Karpas-422 (cell line): ENCODE results near the gene LRIG2. TPM values are rescaled to one million over a fixed set of nuclear protein-coding genes. Genes with fewer than 3 reads are reported as not detected.

Source experiments
- DNase-seq: peaks from one replicate; pipeline ENCODE4 v3.0.0-alpha.2; 2015
- H2AFZ ChIP-seq: fragments of 200-600 bp; sonication (generic); 2 replicates; pipeline ENCODE4 v1.6.1; 2014; ENCODE audit warnings: antibody characterized with exemption, low read length, mixed read lengths
- H3K27ac ChIP-seq: fragments of 200-600 bp; sonication (generic); 2 replicates; pipeline ENCODE4 v1.5.1; 2014; ENCODE audit warnings: mild to moderate bottlenecking, low read length, moderate library complexity
- H3K27me3 ChIP-seq: fragments of 200-600 bp; sonication (generic); 2 replicates; pipeline ENCODE4 v1.6.1; 2014; ENCODE audit warnings: low read length, mixed read lengths
- H3K36me3 ChIP-seq: fragments of 200-600 bp; sonication (generic); 2 replicates; pipeline ENCODE4 v1.6.1; 2014; ENCODE audit warnings: low read length, mixed read lengths; ENCODE audit not compliant: insufficient read depth
- H3K4me1 ChIP-seq: fragments of 200-600 bp; sonication (generic); 2 replicates; pipeline ENCODE4 v1.6.1; 2014; ENCODE audit warnings: mild to moderate bottlenecking, low read length, mixed read lengths
- H3K4me2 ChIP-seq: fragments of 200-600 bp; sonication (generic); 2 replicates; pipeline ENCODE4 v1.6.1; 2014; ENCODE audit warnings: low read length, low read depth, mild to moderate bottlenecking; ENCODE audit not compliant: poor library complexity, severe bottlenecking
- H3K4me3 ChIP-seq: fragments of 200-600 bp; sonication (generic); 2 replicates; pipeline ENCODE4 v1.5.1; 2014; ENCODE audit warnings: mild to moderate bottlenecking, antibody characterized with exemption, low read length, mixed read lengths
- H3K79me2 ChIP-seq: fragments of 200-600 bp; sonication (generic); 2 replicates; pipeline ENCODE4 v1.6.1; 2014; ENCODE audit warnings: mild to moderate bottlenecking, low read length, mixed read lengths
- H3K9ac ChIP-seq: fragments of 200-600 bp; sonication (generic); 2 replicates; pipeline ENCODE4 v1.6.0; 2014; ENCODE audit warnings: low read length
- H3K9me2 ChIP-seq: fragments of 200-600 bp; sonication (generic), shearing (Covaris generic); replicated peaks from 2 replicates; pipeline ENCODE4 v1.6.0; 2014; ENCODE audit warnings: mild to moderate bottlenecking, low read length, moderate library complexity; ENCODE audit not compliant: insufficient read depth
- H3K9me3 ChIP-seq: fragments of 300-700, 200-600 bp; sonication (generic); 2 replicates; pipeline ENCODE4 v1.6.1; 2014; ENCODE audit warnings: low read length, mixed read lengths
- H4K20me1 ChIP-seq: fragments of 200-600 bp; sonication (generic); 2 replicates; pipeline ENCODE4 v1.6.1; 2014; ENCODE audit warnings: mild to moderate bottlenecking, antibody characterized with exemption, low read length, low read depth; ENCODE audit not compliant: insufficient read depth
- total RNA-seq: library from RNA; depleted of rRNA; stranded (reverse); fragments of >200 nt; shearing (Covaris generic); gene quantifications from 2 replicates; pipeline ENCODE4 v1.2.3, GENCODE V29; 2014; ENCODE audit warnings: low replicate concordance

The LRIG2 gene
- total RNA-seq, 1 experiment from 2014 or later: 23.2 TPM

DNA sequence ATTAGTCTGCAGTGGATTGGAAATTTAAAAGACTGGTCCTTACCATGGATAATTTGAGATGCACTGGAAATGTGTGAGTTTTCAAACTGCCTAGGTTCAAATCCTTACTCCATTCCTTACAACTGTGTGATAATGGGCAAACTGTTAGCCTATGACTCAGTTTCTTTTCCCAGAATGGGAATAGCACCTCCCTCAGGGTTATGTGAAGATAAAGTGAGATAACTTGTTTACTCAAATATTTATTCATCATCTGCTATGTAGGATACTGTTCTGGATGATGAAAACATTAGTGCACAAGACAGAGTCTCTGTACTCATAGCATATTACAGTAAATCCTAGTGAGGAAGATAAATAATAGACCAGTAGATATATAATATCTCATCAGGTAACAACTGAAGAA, 28.6 kb downstream of the LRIG2 start:
- Histone ChIP-seq H2AFZ (no peak overlapping the region), H4K20me1 (0 out of 2 replicates have a peak, but pooled peaks cover 7% of the 10 kb centered on the region), H3K27ac (no peak overlapping the region), H3K27me3 (no peaks in the 10 kb centered on the region), H3K4me2 (no peak overlapping the region), H3K4me3 (no peak overlapping the region), H3K79me2 (peaks cover 9% of the 10 kb centered on the region), H3K9ac (no peak overlapping the region), H3K9me3 (no peaks in the 10 kb centered on the region), H3K4me1 (peaks cover 3% of the 10 kb centered on the region; the same call in 1 of the 2 replicates), H3K9me2 (no peaks in the 10 kb centered on the region), H3K36me3 (peaks cover 46% of the 10 kb centered on the region)
- no peak for DNase-seq

GRCh38 chr1:113103048-113103447, 30.1 kb downstream of the LRIG2 start:
- Histone ChIP-seq H3K27me3 (no peaks in the 10 kb centered on the region), H3K4me3 (no peak overlapping the region), H3K9ac (no peak overlapping the region), H3K9me3 (no peaks in the 10 kb centered on the region), H3K4me1 (peaks cover 3% of the 10 kb centered on the region; the same call in 1 of the 2 replicates), H3K36me3 (peaks cover 48% of the 10 kb centered on the region), H3K27ac (no peak overlapping the region), H4K20me1 (0 out of 2 replicates have a peak, but pooled peaks cover 7% of the 10 kb centered on the region), H3K79me2 (peaks cover 9% of the 10 kb centered on the region; the same call in 1 of the 2 replicates), H2AFZ (no peak overlapping the region), H3K9me2 (no peaks in the 10 kb centered on the region), H3K4me2 (no peak overlapping the region)
- DNase-seq: no peak

DNA sequence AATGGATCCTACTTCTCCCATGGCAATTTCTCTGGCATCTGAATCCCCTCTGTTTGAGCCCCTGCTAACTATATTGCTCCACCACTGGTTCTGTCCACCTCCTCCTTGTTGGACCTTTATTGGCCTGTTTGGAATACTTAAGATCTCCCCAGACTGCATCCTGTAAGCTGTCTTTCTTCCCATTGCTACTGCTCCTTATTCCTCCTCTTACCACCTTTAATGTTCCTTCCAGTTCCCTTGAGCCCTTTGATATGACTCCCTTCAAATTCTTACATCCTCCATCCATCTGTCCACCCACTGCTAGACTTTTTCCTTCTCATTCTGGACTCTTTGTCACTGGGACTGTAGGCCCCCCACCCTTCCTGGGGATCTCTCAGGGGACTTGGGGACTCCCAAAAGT, 31.0 kb downstream of the LRIG2 start:
- Histone ChIP-seq H4K20me1 (0 out of 2 replicates have a peak, but pooled peaks cover 7% of the 10 kb centered on the region), H2AFZ (no peak overlapping the region), H3K4me2 (no peak overlapping the region), H3K9ac (no peak overlapping the region), H3K79me2 (peaks cover 6% of the 10 kb centered on the region; the same call in 1 of the 2 replicates), H3K9me2 (no peaks in the 10 kb centered on the region), H3K4me3 (no peak overlapping the region), H3K36me3 (peaks cover 45% of the 10 kb centered on the region), H3K27ac (no peak overlapping the region), H3K4me1 (peaks cover 3% of the 10 kb centered on the region; the same call in 1 of the 2 replicates), H3K9me3 (no peaks in the 10 kb centered on the region), H3K27me3 (no peaks in the 10 kb centered on the region)
- DNase-seq: no peak

- Histone ChIP-seq H3K4me1 (no peaks in the 10 kb centered on the region), H3K9ac (no peak overlapping the region), H3K9me2 (no peaks in the 10 kb centered on the region), H3K9me3 (no peaks in the 10 kb centered on the region), H3K27me3 (no peaks in the 10 kb centered on the region), H3K4me3 (no peak overlapping the region), H3K36me3 (peaks cover 45% of the 10 kb centered on the region), H2AFZ (no peak overlapping the region), H3K79me2 (no peaks in the 10 kb centered on the region; the same call in 1 of the 2 replicates), H3K4me2 (no peak overlapping the region), H4K20me1 (no peaks in the 10 kb centered on the region), H3K27ac (no peak overlapping the region)
- no peak for DNase-seq
Measured at GRCh38 chr1:113106910-113107309, 33.9 kb downstream of the LRIG2 start.

- no peak overlapping the region for H3K4me3 ChIP-seq
- no peak overlapping the region for H3K4me2 ChIP-seq
- no peaks in the 10 kb centered on the region for H3K27me3 ChIP-seq
- no peaks in the 10 kb centered on the region for H3K79me2 ChIP-seq
- DNase-seq: no peak
- no peaks in the 10 kb centered on the region for H3K4me1 ChIP-seq
- H3K9me3 ChIP-seq: no peaks in the 10 kb centered on the region
- no peak overlapping the region for H3K27ac ChIP-seq
- H3K9me2 ChIP-seq: no peaks in the 10 kb centered on the region
- H3K9ac ChIP-seq: no peak overlapping the region
- no peak overlapping the region for H2AFZ ChIP-seq
- no peaks in the 10 kb centered on the region for H4K20me1 ChIP-seq
- H3K36me3 ChIP-seq: peaks cover 56% of the 10 kb centered on the region
Measured at GRCh38 chr1:113109908-113110554, 37.0 kb downstream of the LRIG2 start.

- no peaks in the 10 kb centered on the region; the same call in none of the 2 replicates for H3K79me2 ChIP-seq
- H4K20me1 ChIP-seq: no peaks in the 10 kb centered on the region
- no peak overlapping the region for H3K4me3 ChIP-seq
- no peak overlapping the region for H2AFZ ChIP-seq
- no peak overlapping the region for H3K27ac ChIP-seq
- DNase-seq: no peak
- H3K4me1 ChIP-seq: peaks cover 6% of the 10 kb centered on the region; the same call in 1 of the 2 replicates
- peaks cover 59% of the 10 kb centered on the region for H3K36me3 ChIP-seq
- no peak overlapping the region for H3K4me2 ChIP-seq
- no peaks in the 10 kb centered on the region for H3K9me3 ChIP-seq
- no peak overlapping the region for H3K9ac ChIP-seq
- H3K9me2 ChIP-seq: no peaks in the 10 kb centered on the region
- no peaks in the 10 kb centered on the region for H3K27me3 ChIP-seq
Measured at GRCh38 chr1:113118266-113118665, 45.3 kb downstream of the LRIG2 start.

DNA sequence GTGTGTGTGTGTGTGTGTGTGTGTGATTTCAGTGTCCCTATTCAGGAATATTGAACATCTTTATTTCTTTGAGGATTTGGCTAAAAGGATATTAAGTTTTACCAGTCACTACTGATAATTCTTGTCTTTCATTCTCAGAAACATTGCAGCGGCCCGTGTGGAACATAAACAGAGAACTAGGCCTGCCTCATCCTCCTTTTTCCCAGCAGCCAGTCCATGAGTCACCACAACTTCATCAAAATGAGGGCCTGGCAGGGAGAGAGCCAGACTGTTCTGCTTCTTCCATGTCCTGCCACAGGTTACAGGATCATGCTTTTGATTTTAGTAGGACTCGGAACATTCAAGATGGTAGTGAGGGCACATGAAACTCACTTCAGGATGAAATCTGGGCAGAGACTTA, 50.7 kb downstream of the LRIG2 start:
- Histone ChIP-seq H2AFZ (no peak overlapping the region), H3K36me3 (peaks cover 44% of the 10 kb centered on the region; the same call in 1 of the 2 replicates), H3K9me3 (no peaks in the 10 kb centered on the region), H3K4me2 (no peak overlapping the region), H3K9ac (no peak overlapping the region), H3K9me2 (no peaks in the 10 kb centered on the region), H3K27me3 (no peaks in the 10 kb centered on the region), H3K4me3 (no peak overlapping the region), H3K27ac (no peak overlapping the region), H3K79me2 (no peaks in the 10 kb centered on the region; the same call in 1 of the 2 replicates), H3K4me1 (no peaks in the 10 kb centered on the region), H4K20me1 (no peaks in the 10 kb centered on the region)
- DNase-seq: no peak

DNA sequence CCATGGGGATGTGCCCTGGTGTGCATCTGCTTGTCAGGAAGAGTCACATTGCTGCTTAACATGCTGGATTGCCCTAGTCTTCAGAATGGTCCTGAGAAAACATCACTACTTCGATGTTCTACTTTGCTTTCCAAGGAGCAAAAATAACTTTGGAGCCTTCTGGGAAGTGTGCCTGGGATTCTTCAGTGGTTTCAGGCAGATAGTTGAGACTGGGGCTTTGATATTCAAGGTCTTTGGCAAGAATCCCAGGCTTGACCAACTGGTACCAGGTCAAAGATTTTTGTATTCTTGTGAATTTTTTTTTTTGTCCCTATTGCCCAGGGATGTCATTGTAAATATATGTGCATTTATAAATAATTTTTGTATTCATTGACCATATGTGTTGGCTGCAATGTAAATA, 51.4 kb downstream of the LRIG2 start:
- H3K9ac ChIP-seq: no peak overlapping the region
- no peaks in the 10 kb centered on the region; the same call in 1 of the 2 replicates for H3K79me2 ChIP-seq
- peaks cover 39% of the 10 kb centered on the region; the same call in 1 of the 2 replicates for H3K36me3 ChIP-seq
- no peaks in the 10 kb centered on the region for H3K27me3 ChIP-seq
- no peak overlapping the region for H3K4me3 ChIP-seq
- H3K9me3 ChIP-seq: no peaks in the 10 kb centered on the region
- no peak overlapping the region for H2AFZ ChIP-seq
- no peak overlapping the region for H3K4me2 ChIP-seq
- no peak overlapping the region for H3K27ac ChIP-seq
- no peak for DNase-seq
- H3K4me1 ChIP-seq: no peaks in the 10 kb centered on the region
- H3K9me2 ChIP-seq: no peaks in the 10 kb centered on the region
- H4K20me1 ChIP-seq: no peaks in the 10 kb centered on the region
